Type B pancreatic cell (in vitro differentiated cells): ENCODE measurements around the gene CTSS. TPM values are rescaled to one million over a fixed set of nuclear protein-coding genes. Genes with fewer than 3 reads are reported as not detected.

Experiments used
- DNase-seq: peaks from one replicate; pipeline ENCODE4 v3.0.0; 2021; ENCODE audit warnings: mixed read lengths; ENCODE audit not compliant: unreplicated experiment; ENCODE audit errors: extremely low spot score
- H3K27ac Mint-ChIP-seq: 2 replicates; pipeline ENCODE4 v1.8.0; 2021; ENCODE audit warnings: mild to moderate bottlenecking, mixed read lengths
- H3K27me3 Mint-ChIP-seq: 2 replicates; pipeline ENCODE4 v1.8.0; 2021; ENCODE audit warnings: mixed read lengths
- H3K36me3 Mint-ChIP-seq: 2 replicates; pipeline ENCODE4 v1.8.0; 2021; ENCODE audit warnings: mixed read lengths
- H3K4me1 Mint-ChIP-seq: one replicate; pipeline ENCODE4 v1.8.0; 2021; ENCODE audit warnings: mixed read lengths; ENCODE audit not compliant: unreplicated experiment
- H3K4me3 Mint-ChIP-seq: 2 replicates; pipeline ENCODE4 v1.8.0; 2021; ENCODE audit warnings: mild to moderate bottlenecking, mixed read lengths
- H3K9me3 Mint-ChIP-seq: 2 replicates; pipeline ENCODE4 v1.8.0; 2021; ENCODE audit warnings: mixed read lengths
- CTCF ChIP-seq: fragments of 200-600 bp; sonication (generic); conservative IDR thresholded peaks from 2 replicates; pipeline ENCODE4 v1.5.0; 2021; ENCODE audit warnings: antibody characterized with exemption, mild to moderate bottlenecking
- long read RNA-seq: library from polyadenylated mRNA; unstranded; transcript quantifications from one replicate; pipeline ENCODE4 v2.0.0, GENCODE V29; 2020
- total RNA-seq: library from RNA; stranded (reverse); gene quantifications from 2 replicates; pipeline ENCODE4 v1.2.1, GENCODE V29; 2021; ENCODE audit warnings: low replicate concordance

The CTSS gene
- 7.7 and 18.1 TPM in 2 replicates for total RNA-seq
- long read RNA-seq, full-length matches to known transcripts = 48 of 52 reads
- long read RNA-seq, partial matches to known transcripts = 2 of 52 reads
- long read RNA-seq, other reads (novel, unspliced or antisense) = 2 of 52 reads

- Mint-ChIP-seq H3K4me3 (peak within 1 kb of the TSS; percentile 57), H3K9me3 (peaks cover 1% of the 10 kb centered on the region), H3K36me3 (no peaks in the 10 kb centered on the region), H3K27me3 (no peaks in the 10 kb centered on the region), H3K4me1 (peaks cover 12% of the 10 kb centered on the region), H3K27ac (peak within 1 kb of the TSS; percentile 74)
- DNase-seq = no peak
- TF ChIP-seq CTCF = no peak
Measured at GRCh38 chr1:150765296-150765976, at the start of gene CTSS. TSS of gene CTSS (minus strand) at chr1:150765778. CDS start at chr1:150764763, 1,015 bp downstream.

- no peaks in the 10 kb centered on the region for H3K27me3 Mint-ChIP-seq
- H3K4me1 Mint-ChIP-seq = peaks cover 6% of the 10 kb centered on the region
- H3K9me3 Mint-ChIP-seq = no peaks in the 10 kb centered on the region
- H3K4me3 Mint-ChIP-seq = no peak overlapping the region
- peaks cover 10% of the 10 kb centered on the region for H3K36me3 Mint-ChIP-seq
- no peak overlapping the region for H3K27ac Mint-ChIP-seq
- peak; percentile 82 for TF ChIP-seq CTCF
- no peak for DNase-seq
Measured at GRCh38 chr1:150813028-150813707, 47.6 kb upstream of the CTSS start.

- Mint-ChIP-seq H3K4me1 (peaks cover 23% of the 10 kb centered on the region), H3K4me3 (no peak overlapping the region), H3K9me3 (no peaks in the 10 kb centered on the region), H3K27ac (no peak overlapping the region), H3K36me3 (no peaks in the 10 kb centered on the region), H3K27me3 (no peaks in the 10 kb centered on the region)
- no peak for TF ChIP-seq CTCF
- no peak for DNase-seq
Measured at GRCh38 chr1:150810958-150811659, 45.5 kb upstream of the CTSS start.

- H3K36me3 Mint-ChIP-seq = no peaks in the 10 kb centered on the region
- peaks cover 26% of the 10 kb centered on the region for H3K4me1 Mint-ChIP-seq
- H3K27me3 Mint-ChIP-seq = no peaks in the 10 kb centered on the region
- no peak overlapping the region for H3K27ac Mint-ChIP-seq
- no peak for TF ChIP-seq CTCF
- H3K9me3 Mint-ChIP-seq = no peaks in the 10 kb centered on the region
- H3K4me3 Mint-ChIP-seq = no peak overlapping the region
- no peak for DNase-seq
Measured at GRCh38 chr1:150809651-150810050, 44.1 kb upstream of the CTSS start.

GRCh38 chr1:150808846-150809245, 43.3 kb upstream of the CTSS start:
- DNase-seq = no peak
- no peaks in the 10 kb centered on the region for H3K27me3 Mint-ChIP-seq
- H3K36me3 Mint-ChIP-seq = no peaks in the 10 kb centered on the region
- H3K4me1 Mint-ChIP-seq = peaks cover 26% of the 10 kb centered on the region
- H3K4me3 Mint-ChIP-seq = no peak overlapping the region
- no peak overlapping the region for H3K27ac Mint-ChIP-seq
- H3K9me3 Mint-ChIP-seq = no peaks in the 10 kb centered on the region
- TF ChIP-seq CTCF = no peak
